GM19328 (cell line): Measurements from ENCODE around the gene SCN5A.

Experiments used
- ATAC-seq: cut with Tn5 transposase; IDR thresholded peaks from one replicate; pipeline ENCODE4 v1.9.1; 2021; ENCODE audit warnings: mild to moderate bottlenecking, moderate library complexity; ENCODE audit not compliant: unreplicated experiment

The SCN5A gene

GRCh38 chr3:38648024-38648658, 1.3 kb downstream of the SCN5A start:
- no peak for ATAC-seq

DNA sequence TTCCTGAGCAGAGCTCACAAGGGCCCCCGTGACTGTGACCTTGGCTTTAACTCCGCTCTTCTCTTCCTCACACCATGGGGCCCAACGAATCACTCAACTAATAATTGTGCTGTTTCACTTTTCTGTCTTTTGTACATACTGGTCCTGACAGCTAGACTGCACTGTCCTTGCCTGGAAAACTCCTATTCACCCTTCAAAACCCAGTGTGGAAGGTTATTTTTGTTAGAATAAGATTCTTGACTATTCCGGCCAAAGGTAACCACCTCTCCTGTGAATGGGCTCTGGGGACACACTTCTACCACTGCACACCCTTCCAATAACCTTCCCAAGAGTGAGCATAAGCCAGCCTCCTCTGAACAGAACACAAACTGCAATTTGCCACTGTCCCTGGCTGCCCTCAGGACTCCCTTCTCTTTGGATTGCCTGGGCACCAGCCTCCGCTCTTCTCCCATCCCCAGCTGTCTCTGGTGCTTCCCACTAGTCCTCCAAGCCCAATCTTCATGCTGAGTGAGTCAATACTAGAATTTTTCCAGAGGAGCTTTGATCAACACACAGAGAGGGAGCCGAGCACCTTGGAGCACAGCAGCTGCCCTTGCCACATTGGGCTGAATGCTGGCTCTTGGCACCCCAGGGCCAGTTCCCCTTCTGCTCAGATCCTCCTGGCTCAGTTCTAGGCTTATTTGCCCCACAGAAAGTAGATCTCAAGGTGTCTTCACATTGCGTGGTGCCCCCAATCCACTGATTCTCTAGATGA, 2.1 kb downstream of the SCN5A start:
- no peak for ATAC-seq

GRCh38 chr3:38646630-38647029, 2.9 kb downstream of the SCN5A start:
- ATAC-seq, result no peak

DNA sequence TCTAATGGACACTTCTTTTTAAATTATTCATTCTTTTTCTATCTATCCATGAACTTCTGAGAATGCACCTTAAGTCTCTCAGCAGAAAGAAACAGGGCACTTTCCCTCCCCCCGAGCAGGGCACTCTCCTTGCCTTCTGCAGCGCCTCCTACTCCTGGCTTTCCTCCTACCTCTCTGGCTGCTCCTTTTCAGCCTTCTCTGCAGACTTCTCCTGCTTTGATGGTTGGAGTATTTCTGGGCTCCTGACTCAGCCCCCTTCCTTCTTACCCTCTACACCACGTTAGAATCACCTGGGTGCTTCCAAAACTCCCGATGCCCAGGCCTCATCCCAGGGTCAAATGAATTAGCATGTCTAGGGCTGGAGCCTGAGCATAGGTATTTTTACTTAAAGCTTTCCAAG, 3.4 kb downstream of the SCN5A start:
- no peak for ATAC-seq

GRCh38 chr3:38645601-38646000, 3.9 kb downstream of the SCN5A start:
- no peak for ATAC-seq

- no peak for ATAC-seq
Measured at GRCh38 chr3:38645076-38645475, 4.4 kb downstream of the SCN5A start.

DNA sequence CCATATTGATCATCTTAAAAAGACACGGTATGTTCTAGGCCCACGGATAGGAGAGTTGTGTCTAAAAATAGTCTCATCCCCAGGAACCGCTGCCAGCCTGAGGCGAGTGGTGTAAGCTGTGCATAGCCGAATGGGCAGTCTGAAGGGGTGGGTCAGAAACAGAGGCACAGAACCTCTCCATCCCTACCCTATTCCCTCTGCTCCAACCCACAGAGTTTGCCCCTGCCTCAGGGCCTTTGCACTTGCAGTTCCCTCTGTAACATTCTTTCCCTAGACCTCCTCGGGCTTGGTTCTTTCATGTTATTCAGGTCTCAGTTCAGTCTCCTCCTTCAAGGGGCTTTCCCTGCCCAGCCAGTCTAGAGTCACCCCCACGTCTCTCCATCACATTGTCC, 4.8 kb downstream of the SCN5A start:
- ATAC-seq, result no peak

GRCh38 chr3:38644016-38644661, 5.3 kb downstream of the SCN5A start:
- no peak for ATAC-seq

- ATAC-seq, result no peak
Measured at GRCh38 chr3:38643592-38643991, 5.9 kb downstream of the SCN5A start.

DNA sequence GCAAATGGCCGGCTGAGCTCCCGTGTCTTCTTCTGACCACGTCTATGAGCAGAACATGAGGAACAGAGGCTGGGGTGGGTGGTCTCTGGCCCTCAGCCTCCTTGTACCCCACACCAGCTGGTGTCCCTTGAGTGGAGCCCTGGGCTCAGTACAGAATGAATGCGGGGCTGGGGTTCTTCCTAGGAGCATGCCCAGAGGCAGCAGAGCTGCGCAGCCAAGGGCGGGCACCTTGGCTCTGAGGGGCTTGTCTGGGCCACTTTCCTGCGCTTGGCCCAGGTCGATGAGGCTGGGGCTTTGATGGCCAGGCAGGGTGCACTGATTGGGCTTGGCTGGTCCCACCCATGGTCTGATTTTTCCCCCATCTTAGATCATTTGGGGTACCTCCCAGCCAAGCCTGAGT, 6.4 kb downstream of the SCN5A start:
- ATAC-seq, result no peak

GRCh38 chr3:38641461-38642110, 7.9 kb downstream of the SCN5A start:
- ATAC-seq, result no peak

DNA sequence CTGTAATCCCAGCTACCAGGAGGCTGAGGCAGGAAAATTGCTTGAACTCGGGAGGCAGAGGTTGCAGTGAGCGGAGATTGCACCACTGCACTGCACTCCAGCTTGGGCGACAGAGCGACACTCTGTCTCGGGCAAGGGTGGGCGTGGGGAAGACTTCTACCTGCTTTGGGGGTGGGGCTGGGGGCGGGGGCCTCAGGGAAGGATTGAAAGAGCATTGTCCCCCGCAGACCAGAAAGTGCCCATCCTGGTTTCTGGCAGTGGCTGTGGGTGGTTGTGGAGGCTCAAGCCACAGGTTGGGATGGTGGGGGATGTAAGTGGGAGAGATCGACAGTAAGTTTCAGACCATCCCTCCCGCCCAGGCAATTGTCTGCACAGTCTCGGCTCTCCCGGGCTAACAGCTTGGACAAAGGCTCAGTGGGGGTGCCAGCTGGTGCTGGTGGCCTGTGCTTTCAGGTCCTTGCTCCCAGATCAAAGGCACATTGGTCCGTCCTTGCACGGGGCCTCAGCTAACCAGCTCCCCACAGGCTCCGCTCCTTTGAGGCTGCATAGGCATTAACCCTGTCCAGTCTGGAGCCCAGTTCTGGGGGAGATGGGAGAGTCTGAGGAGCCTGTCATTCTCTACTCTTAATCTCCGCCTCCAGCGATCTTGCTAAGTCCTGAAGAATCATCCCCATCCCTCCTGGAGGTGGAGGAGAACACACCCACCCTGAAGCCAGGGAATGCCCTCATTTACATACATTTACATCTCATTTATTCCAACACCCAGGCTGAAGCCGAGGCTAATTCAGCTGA, 8.6 kb downstream of the SCN5A start:
- no peak for ATAC-seq

DNA sequence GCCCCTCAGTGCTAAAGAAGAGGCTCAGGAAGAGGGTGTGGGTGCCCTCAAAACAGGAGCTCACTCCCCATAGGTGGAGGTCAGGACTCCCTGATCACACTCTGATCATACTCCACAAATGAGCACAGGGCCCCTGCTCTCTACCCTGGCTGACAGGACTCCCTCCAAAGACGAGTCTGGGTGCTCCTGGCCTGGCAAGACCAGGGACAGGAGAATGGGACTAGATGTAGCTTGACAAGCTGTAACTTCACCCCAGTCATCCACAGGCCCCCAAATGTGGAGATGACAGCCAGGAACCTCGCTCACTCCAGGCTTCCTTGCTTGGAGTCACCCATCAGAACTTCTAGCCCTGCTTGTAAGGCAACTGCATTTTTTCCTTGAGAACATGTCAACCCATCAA, 11.1 kb downstream of the SCN5A start:
- no peak for ATAC-seq

GRCh38 chr3:38637906-38638305, 11.6 kb downstream of the SCN5A start:
- no peak for ATAC-seq

DNA sequence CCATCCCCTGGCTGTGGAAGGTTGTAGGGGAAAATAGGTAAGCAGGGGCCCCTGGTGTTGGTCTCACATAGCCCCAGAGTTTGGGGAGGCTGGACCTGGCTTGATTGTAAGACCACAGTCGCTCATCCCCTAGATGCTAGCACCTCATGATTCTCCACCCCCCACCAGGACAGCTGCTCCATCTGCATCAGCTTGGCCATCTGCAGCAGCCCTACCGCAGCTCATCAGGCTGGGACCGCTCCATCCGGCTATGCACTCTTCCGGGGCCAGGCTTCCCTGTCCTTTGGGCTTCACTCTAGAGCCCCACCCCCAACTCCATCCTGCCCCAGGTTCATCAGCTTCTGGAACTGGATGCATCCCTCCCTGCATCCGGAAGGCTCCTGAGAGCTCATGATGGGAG, 12.6 kb downstream of the SCN5A start:
- ATAC-seq, result no peak

DNA sequence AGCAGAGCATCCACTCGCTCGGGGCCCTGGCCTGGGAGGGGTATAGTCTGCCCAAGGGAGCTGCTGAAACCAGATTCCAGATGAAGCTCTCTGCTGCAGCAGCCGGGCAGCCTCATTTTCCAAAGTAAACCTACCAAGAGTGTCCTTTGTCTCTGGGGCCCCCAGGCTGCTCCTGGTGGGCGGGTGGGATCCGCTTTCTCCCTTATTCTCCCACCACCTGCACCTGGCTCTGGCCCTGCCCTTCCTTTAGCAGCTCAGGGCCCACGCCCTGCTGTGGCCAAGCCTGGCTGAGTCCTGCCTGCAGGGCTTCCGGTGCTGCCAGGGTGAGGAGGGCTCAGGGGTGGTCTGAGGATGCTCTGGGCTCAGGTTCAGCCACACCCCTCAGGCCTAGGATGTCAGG, 13.0 kb downstream of the SCN5A start:
- no peak for ATAC-seq

- no peak for ATAC-seq
Measured at GRCh38 chr3:38634111-38634510, 15.4 kb downstream of the SCN5A start.

GRCh38 chr3:38632989-38633388, 16.5 kb downstream of the SCN5A start:
- ATAC-seq, result no peak

GRCh38 chr3:38630606-38631005, 18.9 kb downstream of the SCN5A start:
- ATAC-seq, result no peak

DNA sequence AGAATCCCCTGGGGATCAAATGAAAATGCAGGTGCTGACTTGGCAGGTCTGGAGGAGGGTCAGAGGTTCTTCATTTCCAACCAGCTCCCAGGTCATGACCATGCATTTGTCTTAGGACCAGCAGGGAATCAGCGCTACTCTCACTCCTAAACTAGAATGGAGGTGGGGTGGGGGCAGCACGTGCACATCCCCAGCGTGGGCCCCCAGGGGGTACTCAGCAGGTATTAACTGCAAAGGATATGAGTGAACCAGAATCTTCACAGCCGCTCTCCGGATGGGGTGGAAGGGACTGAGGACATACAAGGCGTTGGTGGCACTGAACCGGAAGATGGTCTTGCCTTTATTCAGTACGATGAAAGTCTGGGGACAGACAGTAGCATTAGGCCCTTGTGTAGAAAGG, 19.4 kb downstream of the SCN5A start:
- ATAC-seq, result no peak

- no peak for ATAC-seq
Measured at GRCh38 chr3:38628835-38629234, 20.7 kb downstream of the SCN5A start.
